Esophagus muscularis mucosa (tissue), 3 donors: ENCODE results near the gene CHCHD6.

ENCODE experiments used
- EP300 ChIP-seq: sonication (generic); formaldehyde crosslinking; IDR thresholded peaks from one replicate; pipeline ENCODE4 v1.6.1; 2017; ENCODE audit warnings: antibody characterized with exemption
- POLR2AphosphoS5 ChIP-seq, 2 donors: sonication (generic); formaldehyde crosslinking; IDR thresholded peaks; one replicate each; pipeline ENCODE4 v1.6.1; 2017; ENCODE audit warnings: antibody characterized with exemption in 2 of 2

GRCh38 chr3:126970101-126970500, 266.1 kb downstream of the CHCHD6 start:
- TF ChIP-seq POLR2AphosphoS5 (IDR thresholded peaks at IDR 0.05) (no peak), EP300 (no peak)
